GM18507 (cell line): ENCODE data around the gene FBXO48.
A peak's percentile ranks its signal among the peaks of the same experiment; 100 is the strongest.
"Not testable (repeated sequence)": the region's sequence is repeated elsewhere in the genome, so short reads cannot be mapped to it uniquely, and the experiment has no call there.

Experiments
- DNase-seq: peaks from one replicate; pipeline ENCODE4 v3.0.0; 2011; ENCODE audit warnings: low read depth; ENCODE audit not compliant: insufficient read length; ENCODE audit errors: extremely low spot score
- FAIRE-seq: peaks from 2 replicates; lab custom pipeline; 2011; peaks lifted over from hg19 to GRCh38; lab: Jason Lieb, UNC

Gene FBXO48, protein sequence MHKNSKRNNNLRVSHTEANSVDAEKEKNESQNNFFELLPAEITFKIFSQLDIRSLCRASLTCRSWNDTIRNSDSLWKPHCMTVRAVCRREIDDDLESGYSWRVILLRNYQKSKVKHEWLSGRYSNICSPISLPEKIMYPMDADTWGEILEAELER

DNA sequence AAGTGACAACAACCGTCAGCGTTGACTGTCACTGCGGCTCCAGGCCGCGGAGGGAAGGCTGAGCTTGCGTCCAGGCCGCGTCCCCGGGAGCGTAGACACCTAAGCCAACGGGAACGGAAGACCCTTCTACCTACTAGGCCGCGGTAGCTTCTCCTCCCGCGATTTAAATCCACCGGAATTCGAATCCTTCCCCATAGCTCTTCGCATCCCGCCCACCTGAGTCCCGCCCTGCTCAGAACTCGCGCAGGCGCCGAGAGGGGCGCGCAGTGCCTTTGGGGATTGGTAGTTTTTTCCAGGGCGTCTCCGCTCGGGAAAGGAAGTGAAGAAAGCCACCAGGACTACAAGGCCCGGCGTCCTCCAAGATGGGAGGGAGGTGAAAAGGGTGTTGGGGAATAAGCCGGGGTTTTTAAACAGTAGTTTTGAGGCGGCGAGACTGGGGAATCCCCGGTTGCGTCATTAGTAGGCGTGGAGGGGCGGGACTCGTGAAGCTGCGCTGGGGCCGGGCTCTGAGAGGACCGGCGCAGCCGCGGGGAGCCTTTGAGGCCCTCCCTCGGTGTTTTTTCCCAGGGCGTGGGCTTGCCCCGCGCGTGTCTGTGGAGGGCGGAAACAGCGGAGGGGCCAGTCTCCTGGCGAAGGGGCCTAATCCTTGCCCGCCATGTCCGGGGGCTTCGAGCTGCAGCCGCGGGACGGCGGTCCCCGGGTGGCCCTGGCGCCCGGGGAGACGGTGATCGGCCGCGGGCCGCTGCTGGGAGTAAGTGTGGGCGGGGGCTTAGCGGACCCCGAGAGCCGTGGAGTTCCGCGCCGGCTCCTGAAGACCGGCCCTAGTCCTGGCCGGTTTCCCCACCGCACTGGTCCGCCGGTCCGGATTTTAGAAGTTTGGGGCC is at the start of gene FBXO48, which contains the start of gene APLF:
TSS of gene FBXO48 (minus strand) at position 218 of the 884 bp plus-strand sequence. CDS start 2,149 bp downstream, outside the sequence.
TSS of gene APLF (plus strand) at position 509 of the 884 bp plus-strand sequence. CDS start at position 656, 147 bp downstream.
- peak; percentile 99 for FAIRE-seq
- peak; percentile 94 for DNase-seq

DNA sequence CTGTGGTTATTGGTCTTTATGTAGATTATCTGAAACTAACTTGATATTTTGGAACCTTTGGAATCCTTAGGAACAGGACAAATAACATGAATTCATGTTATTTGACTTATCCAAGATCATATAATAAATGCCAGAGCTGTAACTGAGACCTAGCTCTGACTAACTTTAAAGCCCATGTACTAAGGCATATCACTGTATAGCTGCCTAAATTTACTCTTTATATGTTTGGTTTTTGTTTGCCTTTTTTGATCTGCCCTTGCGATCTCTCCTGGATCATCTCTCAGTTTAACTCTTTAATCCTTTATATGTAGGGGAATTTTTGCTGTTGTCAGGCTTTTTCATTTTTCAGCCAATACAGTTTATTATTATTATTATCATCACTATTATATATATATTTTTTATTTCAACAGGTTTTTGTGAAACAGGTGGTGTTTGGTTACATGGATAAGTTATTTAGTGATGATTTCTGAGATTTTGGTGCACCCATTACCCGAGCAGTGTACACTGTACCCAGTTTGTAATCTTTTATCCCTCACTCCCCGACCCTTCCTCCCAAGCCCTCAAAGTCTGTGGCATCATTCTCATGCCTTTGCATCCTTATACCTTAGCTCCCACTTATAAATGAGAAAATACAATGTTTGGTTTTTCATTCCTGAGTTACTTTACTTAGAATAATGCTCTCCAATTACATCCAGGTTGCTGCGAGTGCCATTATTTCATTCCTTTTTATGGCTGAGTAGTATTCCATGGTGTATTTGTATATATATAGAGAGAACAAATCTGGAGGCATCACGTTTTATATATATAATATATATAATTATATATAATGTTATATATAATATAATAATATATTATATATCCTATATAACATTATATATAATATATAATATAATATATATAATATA is 49.2 kb upstream of the FBXO48 start:
- FAIRE-seq, result no peak

GRCh38 chr2:68514316-68514929 is 47.3 kb upstream of the FBXO48 start:
- FAIRE-seq, result no peak

More for the DNA sequence above, 49.2 kb upstream of the FBXO48 start:
- DNase-seq, result no peak

DNA sequence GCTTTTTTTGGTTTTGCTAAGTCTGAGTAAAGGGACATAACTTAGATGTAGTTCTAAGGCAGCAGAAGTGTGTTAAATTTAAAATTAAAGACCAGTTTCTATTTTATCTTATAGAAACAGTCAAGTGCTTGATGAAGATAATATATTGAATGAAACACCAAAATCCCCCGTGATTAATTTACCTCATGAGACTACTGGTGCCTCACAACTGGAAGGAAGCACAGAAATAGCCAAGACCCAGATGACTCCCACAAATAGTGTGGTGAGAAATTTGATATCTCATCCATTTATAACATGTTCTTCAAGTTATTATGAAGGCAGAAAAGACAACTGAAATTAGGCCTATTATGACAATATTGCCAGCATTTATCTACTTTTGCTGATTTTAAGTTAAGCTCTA is 45.9 kb upstream of the FBXO48 start:
- FAIRE-seq, result no peak

More at GRCh38 chr2:68514316-68514929, 47.3 kb upstream of the FBXO48 start:
- DNase-seq, result no peak

DNA sequence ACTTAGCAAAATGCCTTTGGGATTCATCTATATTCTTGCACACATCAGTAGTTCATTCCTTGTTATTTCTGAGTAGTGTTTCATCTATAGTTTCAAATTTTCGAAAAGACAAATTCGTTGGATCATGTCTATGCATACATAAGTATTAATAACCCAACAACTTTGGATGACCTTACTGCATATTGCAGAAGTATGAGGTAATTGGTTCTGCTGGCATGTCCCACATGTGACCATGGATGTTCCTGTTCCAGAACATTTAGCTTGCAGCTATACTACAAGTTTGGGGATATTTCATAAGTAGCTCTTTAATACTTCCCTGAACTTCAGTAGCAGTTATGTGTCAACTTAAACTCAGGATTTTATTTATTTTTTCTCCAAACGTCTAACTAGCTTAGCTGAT is 45.2 kb upstream of the FBXO48 start:
- FAIRE-seq (peak; percentile 15), DNase-seq (no peak)

More for the DNA sequence above, 45.9 kb upstream of the FBXO48 start:
- no peak for DNase-seq

DNA sequence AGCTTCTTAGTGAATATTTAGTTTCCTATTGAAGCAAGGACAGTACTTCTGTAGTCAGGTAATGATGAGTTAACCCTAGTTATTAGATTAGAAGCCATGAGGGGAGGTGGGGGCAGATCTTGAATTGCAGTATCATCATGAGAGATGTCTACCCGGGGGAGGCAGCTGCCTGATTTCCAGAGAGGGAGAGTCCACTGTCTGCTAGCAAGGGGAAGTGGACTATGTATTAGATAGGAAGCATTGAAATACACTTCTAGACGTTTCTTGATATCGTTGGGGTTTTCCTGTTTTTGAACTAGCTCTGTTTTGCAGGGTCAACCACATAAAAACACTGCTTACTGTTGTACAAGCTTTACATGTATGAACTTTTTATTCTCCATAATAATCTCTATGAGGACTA is 39.1 kb upstream of the FBXO48 start:
- no peak for FAIRE-seq
- DNase-seq, result no peak

GRCh38 chr2:68505603-68506159 is 38.6 kb upstream of the FBXO48 start:
- no peak for FAIRE-seq
- no peak for DNase-seq

DNA sequence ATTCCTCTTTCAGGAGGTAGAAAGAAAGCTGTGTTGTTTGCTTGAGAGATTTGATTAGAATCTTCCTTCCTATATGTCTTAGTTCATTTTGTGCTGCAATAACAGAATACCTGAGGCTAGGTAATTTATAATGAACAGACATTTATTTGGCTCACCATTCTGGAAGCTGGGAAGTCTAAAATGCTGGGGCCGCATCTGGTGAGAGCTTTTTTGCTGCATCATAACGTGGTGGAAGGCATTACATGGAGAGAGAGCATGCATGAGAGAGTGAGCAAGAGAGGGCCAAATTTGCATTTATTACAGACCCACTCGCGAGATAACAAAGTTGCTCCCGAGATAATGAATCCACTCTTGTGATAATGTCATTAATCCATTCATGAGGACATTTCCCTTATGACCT is 34.7 kb upstream of the FBXO48 start:
- DNase-seq, result no peak
- FAIRE-seq, result no peak

- DNase-seq (no peak), FAIRE-seq (no peak)
These were observed 33.6 kb upstream of the FBXO48 start for GRCh38 chr2:68500649-68501048.

- DNase-seq (no peak), FAIRE-seq (no peak)
These were observed 32.0 kb upstream of the FBXO48 start for GRCh38 chr2:68499133-68499532.

GRCh38 chr2:68491582-68491981 is 24.5 kb upstream of the FBXO48 start:
- no peak for FAIRE-seq
- no peak for DNase-seq

GRCh38 chr2:68489282-68489681 is 22.2 kb upstream of the FBXO48 start:
- no peak for FAIRE-seq
- no peak for DNase-seq

DNA sequence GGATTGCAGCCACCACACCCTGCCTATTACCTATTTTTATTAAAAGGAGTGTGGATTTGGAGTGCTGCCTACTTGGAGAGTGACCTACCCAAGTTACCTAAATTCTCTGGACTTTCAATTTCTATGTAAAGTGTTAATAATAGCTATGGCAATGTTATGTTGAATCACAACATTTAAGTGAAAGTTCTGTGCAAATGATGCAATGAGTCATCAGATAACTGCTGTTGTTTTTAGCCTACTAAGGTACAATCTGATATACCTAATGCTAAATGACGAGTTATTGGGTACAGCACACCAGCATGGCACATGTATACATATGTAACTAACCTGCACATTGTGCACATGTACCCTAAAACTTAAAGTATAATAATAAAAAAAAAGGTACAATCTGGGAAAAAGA is 21.5 kb upstream of the FBXO48 start:
- not testable (repeated sequence) for FAIRE-seq, DNase-seq

DNA sequence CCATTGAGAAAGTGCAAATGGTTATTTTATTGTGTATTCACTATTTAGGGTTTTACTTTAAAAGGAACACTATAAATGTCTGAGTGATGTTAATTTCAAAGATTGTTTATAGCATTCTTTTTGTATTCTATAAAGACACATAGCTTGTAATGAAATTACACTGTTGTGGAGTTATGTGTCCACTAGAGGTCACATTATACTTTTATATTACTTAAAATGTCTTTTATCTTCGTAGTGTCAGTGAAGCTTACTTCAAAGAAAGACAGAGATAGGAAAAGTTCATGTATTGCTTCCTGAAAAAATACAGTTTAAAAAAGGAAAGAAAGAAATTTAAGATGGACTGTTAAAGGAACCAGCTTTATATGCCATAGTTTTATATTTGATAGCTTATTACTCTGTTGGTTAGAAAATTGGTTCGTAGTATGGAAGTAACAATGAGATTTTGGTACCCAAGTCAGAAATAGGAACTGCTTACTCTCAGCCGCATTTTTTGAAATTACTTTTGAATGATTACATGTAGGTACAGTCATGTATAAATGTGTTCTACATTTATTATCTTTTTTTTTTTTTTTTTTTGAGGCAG is 20.8 kb upstream of the FBXO48 start:
- DNase-seq (no peak), FAIRE-seq (peak; percentile 12)

DNA sequence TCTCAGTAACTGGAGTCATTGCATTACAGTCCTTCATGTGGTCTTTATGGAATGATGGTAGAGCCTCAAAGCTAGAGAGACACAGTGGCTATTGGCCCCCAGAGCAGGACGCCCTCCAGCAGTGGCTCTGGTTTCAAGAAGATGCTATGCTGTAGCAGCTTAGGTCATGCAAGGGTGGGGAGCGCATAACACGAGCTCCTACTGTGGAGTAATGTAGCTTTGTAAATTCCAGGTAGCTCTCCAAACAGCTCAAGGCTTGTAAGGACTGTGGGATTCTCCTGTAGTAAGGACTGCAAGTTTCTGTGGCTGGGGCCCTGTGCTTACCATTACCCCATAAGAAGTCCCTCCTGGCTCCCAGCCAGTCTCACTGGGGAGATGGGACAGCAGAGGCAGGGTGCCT is 15.9 kb upstream of the FBXO48 start:
- DNase-seq (no peak), FAIRE-seq (no peak)

GRCh38 chr2:68482296-68482820 is 15.3 kb upstream of the FBXO48 start:
- no peak for FAIRE-seq
- DNase-seq, result no peak

- FAIRE-seq (no peak), DNase-seq (no peak)
These were observed 11.6 kb upstream of the FBXO48 start for GRCh38 chr2:68478688-68479087.

DNA sequence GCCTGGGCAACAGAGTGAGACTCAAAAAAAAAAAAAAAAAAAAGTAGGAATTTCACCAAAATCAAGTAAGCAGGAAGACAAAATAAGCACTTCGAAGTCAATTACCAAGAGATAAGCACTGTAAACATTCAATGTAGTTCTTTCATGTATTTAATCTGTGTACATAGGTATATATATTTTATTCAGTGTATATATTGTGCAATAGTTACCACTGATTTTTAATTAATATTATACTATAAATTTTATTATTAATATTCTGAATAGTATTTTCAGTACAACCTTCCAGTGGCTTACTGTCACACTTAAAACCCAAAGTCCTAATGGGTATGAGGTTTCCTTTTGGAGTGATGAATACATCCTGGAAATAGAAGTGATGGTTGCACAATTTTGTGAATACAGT is 9.4 kb upstream of the FBXO48 start:
- DNase-seq, result no peak
- no peak for FAIRE-seq
